Endodermal cell (in vitro differentiated cells): ENCODE results near the gene SNX30. TPM values are rescaled to one million over a fixed set of nuclear protein-coding genes. Genes with fewer than 3 reads are reported as not detected.

Experiments
- DNase-seq: peaks from one replicate; pipeline ENCODE4 v3.0.0-alpha.2; 2017
- H3K27ac ChIP-seq: 2 replicates; pipeline ENCODE4 v1.5.1; 2013; ENCODE audit warnings: mild to moderate bottlenecking, low read depth, low read length, moderate library complexity
- H3K27me3 ChIP-seq: 2 replicates; pipeline ENCODE4 v1.6.1; 2013; ENCODE audit warnings: mild to moderate bottlenecking, low read length, moderate library complexity; ENCODE audit not compliant: insufficient read depth, control insufficient read depth, poor library complexity, severe bottlenecking
- H3K36me3 ChIP-seq: 2 replicates; pipeline ENCODE4 v1.7.0; 2013; ENCODE audit warnings: mild to moderate bottlenecking, low read length, moderate library complexity; ENCODE audit not compliant: control insufficient read depth, insufficient read depth
- H3K4me1 ChIP-seq: one replicate; pipeline ENCODE4 v1.7.0; 2013; ENCODE audit warnings: low read length; ENCODE audit not compliant: control insufficient read depth, insufficient read depth
- H3K4me3 ChIP-seq: 2 replicates; pipeline ENCODE4 v1.5.1; 2013; ENCODE audit warnings: mild to moderate bottlenecking, low read length, moderate library complexity
- H3K9ac ChIP-seq: 2 replicates; pipeline ENCODE4 v1.6.1; 2013; ENCODE audit warnings: mild to moderate bottlenecking, low read length, moderate library complexity; ENCODE audit not compliant: poor library complexity, severe bottlenecking; ENCODE audit errors: extremely low read depth
- H3K9me3 ChIP-seq: 2 replicates; pipeline ENCODE4 v1.6.1; 2013; ENCODE audit warnings: mild to moderate bottlenecking, low read length, moderate library complexity; ENCODE audit not compliant: control insufficient read depth
- H3K27ac Mint-ChIP-seq: 2 replicates; pipeline ENCODE4 v1.8.0; 2020; ENCODE audit warnings: mixed read lengths
- H3K27me3 Mint-ChIP-seq: 2 replicates; pipeline ENCODE4 v1.8.0; 2021; ENCODE audit warnings: mild to moderate bottlenecking, mixed read lengths; ENCODE audit not compliant: insufficient read depth
- H3K36me3 Mint-ChIP-seq: 2 replicates; pipeline ENCODE4 v1.8.0; 2020; ENCODE audit warnings: low read depth, mixed read lengths
- H3K4me1 Mint-ChIP-seq: 2 replicates; pipeline ENCODE4 v1.8.0; 2020; ENCODE audit warnings: mixed read lengths
- H3K4me3 Mint-ChIP-seq: 2 replicates; pipeline ENCODE4 v1.8.0; 2020; ENCODE audit warnings: mild to moderate bottlenecking, moderate library complexity, mixed read lengths
- H3K9me3 Mint-ChIP-seq: 2 replicates; pipeline ENCODE4 v1.8.0; 2020; ENCODE audit warnings: mild to moderate bottlenecking, mixed read lengths
- WGBS, 2 experiments: methylation state at CpG; one replicate each; pipeline versions ENCODE4 v1.1.5 to v1.1.7; 2013; ENCODE audit warnings: missing lambda C conversion rate in 2 of 2, mixed read lengths in 1 of 2; ENCODE audit not compliant: insufficient coverage in 1 of 2, insufficient read length in 1 of 2; 5-methylcytosine and 5-hydroxymethylcytosine counted together
- total RNA-seq, 2 donors: library from RNA; stranded (reverse); fragmentation: NEBNext Ultra II Directional in 1 of 2; extraction: Animal tissue kit (Norgen Biotek cat#: 25700) in 1 of 2; gene quantifications; 2 replicates in 1 of 2; 3 replicates in 1 of 2; pipeline ENCODE4 v1.2.1, GENCODE V29; 2021
- TF ChIP-seq, protein P1 (sequence below): fragments of 200-600 bp; sonication (generic); conservative IDR thresholded peaks from 2 replicates; pipeline ENCODE4 v1.5.0; 2021; ENCODE audit warnings: antibody characterized with exemption, mild to moderate bottlenecking

The SNX30 gene
- total RNA-seq, 2 donors from 2014 or later = 11.8 to 14.8 TPM

DNA sequence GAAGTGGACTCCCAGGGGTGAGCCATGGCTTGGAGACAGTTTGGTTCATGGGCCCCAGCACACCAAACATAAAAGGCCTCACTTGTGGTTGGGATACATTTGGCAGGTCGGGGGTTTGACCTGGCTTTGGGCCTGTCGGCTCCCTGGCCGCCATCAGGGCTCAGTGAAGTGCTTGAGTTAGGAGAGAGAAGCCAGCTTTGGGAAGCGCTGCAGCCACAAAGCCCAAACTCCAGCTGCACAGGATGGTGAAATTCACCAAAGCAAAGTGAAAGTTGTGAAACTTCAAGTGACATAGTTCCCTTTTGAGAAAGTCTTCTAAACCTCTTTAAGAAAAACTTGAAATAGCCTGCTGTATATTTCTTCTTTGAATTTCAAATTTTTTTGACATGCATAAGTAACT, 112.7 kb downstream of the SNX30 start:
- 42% methylated on average over 4 of the region's 4 CpGs; no CpG with 5 or more reads in 1 of the 2 experiments for WGBS, 2 experiments
- Histone ChIP-seq H3K9ac (no peak overlapping the region), H3K4me3 (no peak overlapping the region), H3K4me1 (peaks cover 5% of the 10 kb centered on the region), H3K27ac (no peak overlapping the region), H3K27me3 (no peaks in the 10 kb centered on the region), H3K36me3 (no peaks in the 10 kb centered on the region), H3K9me3 (peaks cover 10% of the 10 kb centered on the region)
- Mint-ChIP-seq H3K9me3 (peaks cover 11% of the 10 kb centered on the region), H3K27ac (no peak overlapping the region), H3K27me3 (no peaks in the 10 kb centered on the region), H3K36me3 (peaks cover 23% of the 10 kb centered on the region), H3K4me1 (peaks cover 12% of the 10 kb centered on the region), H3K4me3 (no peak overlapping the region)
- no peak for DNase-seq
- TF ChIP-seq, protein P1, sequence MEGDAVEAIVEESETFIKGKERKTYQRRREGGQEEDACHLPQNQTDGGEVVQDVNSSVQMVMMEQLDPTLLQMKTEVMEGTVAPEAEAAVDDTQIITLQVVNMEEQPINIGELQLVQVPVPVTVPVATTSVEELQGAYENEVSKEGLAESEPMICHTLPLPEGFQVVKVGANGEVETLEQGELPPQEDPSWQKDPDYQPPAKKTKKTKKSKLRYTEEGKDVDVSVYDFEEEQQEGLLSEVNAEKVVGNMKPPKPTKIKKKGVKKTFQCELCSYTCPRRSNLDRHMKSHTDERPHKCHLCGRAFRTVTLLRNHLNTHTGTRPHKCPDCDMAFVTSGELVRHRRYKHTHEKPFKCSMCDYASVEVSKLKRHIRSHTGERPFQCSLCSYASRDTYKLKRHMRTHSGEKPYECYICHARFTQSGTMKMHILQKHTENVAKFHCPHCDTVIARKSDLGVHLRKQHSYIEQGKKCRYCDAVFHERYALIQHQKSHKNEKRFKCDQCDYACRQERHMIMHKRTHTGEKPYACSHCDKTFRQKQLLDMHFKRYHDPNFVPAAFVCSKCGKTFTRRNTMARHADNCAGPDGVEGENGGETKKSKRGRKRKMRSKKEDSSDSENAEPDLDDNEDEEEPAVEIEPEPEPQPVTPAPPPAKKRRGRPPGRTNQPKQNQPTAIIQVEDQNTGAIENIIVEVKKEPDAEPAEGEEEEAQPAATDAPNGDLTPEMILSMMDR = no peak

DNA sequence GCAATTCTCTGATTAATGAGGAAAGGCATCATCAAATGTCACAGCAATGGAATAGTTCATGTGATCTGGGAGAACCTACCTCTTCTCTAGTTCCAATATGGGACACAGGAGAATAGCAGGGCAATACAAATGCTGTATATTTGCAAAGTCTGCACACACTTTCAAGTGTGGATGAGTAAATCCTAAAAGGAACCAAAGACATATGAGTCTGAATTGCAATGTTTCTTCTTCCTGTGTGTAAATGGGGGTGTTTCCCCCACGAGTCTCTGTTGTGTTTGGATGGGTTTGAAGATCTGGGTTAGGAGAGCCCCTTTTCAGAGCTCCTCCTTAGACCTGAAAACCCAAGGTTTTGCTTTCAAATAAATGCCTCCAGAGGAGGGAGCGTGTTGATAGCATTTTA, 113.2 kb downstream of the SNX30 start:
- Histone ChIP-seq H3K27ac (no peak overlapping the region), H3K9me3 (peaks cover 10% of the 10 kb centered on the region), H3K9ac (no peak overlapping the region), H3K27me3 (no peaks in the 10 kb centered on the region), H3K4me3 (no peak overlapping the region), H3K4me1 (peaks cover 8% of the 10 kb centered on the region), H3K36me3 (no peaks in the 10 kb centered on the region)
- WGBS, 2 experiments = 86 to 95% methylated on average over 1 to 2 of the region's 2 CpGs
- TF ChIP-seq, protein P1 = no peak
- H3K9me3 Mint-ChIP-seq = peaks cover 11% of the 10 kb centered on the region
- H3K27me3 Mint-ChIP-seq = no peaks in the 10 kb centered on the region
- no peak for DNase-seq
- H3K4me1 Mint-ChIP-seq = peaks cover 13% of the 10 kb centered on the region
- no peak overlapping the region for H3K4me3 Mint-ChIP-seq
- H3K36me3 Mint-ChIP-seq = peaks cover 23% of the 10 kb centered on the region
- H3K27ac Mint-ChIP-seq = no peak overlapping the region

DNA sequence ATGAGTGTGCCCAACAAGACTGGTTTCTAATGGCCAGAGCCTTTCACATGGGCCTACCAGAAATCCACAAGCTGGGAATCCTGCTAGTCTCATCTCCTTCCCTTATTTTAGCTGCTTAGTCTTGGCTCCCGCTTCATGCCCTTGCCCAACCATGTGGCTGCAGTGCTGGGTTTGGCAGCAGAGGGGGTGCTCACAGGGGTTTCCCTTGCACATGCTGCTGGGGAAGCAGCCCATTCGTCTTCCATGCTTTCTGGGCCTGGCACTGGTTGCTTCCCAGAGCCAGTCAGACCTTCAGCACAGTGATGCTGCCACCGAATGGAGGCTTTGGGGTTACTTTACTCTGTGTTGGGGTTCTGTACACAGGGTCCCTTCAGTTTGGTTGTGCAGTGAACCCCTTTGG, 113.8 kb downstream of the SNX30 start:
- Mint-ChIP-seq H3K27ac (no peak overlapping the region), H3K4me1 (peaks cover 20% of the 10 kb centered on the region), H3K36me3 (peaks cover 23% of the 10 kb centered on the region), H3K9me3 (peaks cover 11% of the 10 kb centered on the region), H3K27me3 (no peaks in the 10 kb centered on the region), H3K4me3 (no peak overlapping the region)
- Histone ChIP-seq H3K36me3 (no peaks in the 10 kb centered on the region), H3K27me3 (no peaks in the 10 kb centered on the region), H3K4me3 (no peak overlapping the region), H3K27ac (no peak overlapping the region), H3K9me3 (peaks cover 10% of the 10 kb centered on the region), H3K4me1 (peaks cover 14% of the 10 kb centered on the region), H3K9ac (no peak overlapping the region)
- whole genome bisulfite sequencing, 2 experiments = 61 to 100% methylated on average over 1 to 3 of the region's 3 CpGs
- TF ChIP-seq, protein P1 = no peak
- DNase-seq = no peak
